Right ventricle myocardium inferior (tissue), 1 donor: ENCODE data around the gene NIPSNAP3A. TPM values are rescaled to one million over a fixed set of nuclear protein-coding genes. Genes with fewer than 3 reads are reported as not detected.
A peak's percentile ranks its signal among the peaks of the same experiment; 100 is the strongest.

Source experiments
- ATAC-seq: fragments of 200-7000 bp; cut with Tn5 transposase; one replicate; pipeline ENCODE4 v1.9.1; 2020; ENCODE audit warnings: mild to moderate bottlenecking, moderate library complexity
- DNase-seq: peaks from one replicate; pipeline ENCODE4 v3.0.0; 2021; ENCODE audit errors: missing footprints
- intact Hi-C: fragments of 100-400 bp; cut with DNase I; formaldehyde crosslinking; loops from one replicate; pipeline ENCODE4 v1.11.0; 2022
- total RNA-seq: library from RNA; stranded (reverse); fragmentation: NEBNext Ultra II Directional; extraction: Animal tissue kit (Norgen Biotek cat#: 25700); gene quantifications from one replicate; pipeline ENCODE4 v1.2.1, GENCODE V29; 2021
- donor health status: DM: no; HTN: yes; CAD: no; lungs with severe emphysema.

NIPSNAP3A gene
- total RNA-seq, 1 donor from 2014 or later, result 21.6 TPM

DNA sequence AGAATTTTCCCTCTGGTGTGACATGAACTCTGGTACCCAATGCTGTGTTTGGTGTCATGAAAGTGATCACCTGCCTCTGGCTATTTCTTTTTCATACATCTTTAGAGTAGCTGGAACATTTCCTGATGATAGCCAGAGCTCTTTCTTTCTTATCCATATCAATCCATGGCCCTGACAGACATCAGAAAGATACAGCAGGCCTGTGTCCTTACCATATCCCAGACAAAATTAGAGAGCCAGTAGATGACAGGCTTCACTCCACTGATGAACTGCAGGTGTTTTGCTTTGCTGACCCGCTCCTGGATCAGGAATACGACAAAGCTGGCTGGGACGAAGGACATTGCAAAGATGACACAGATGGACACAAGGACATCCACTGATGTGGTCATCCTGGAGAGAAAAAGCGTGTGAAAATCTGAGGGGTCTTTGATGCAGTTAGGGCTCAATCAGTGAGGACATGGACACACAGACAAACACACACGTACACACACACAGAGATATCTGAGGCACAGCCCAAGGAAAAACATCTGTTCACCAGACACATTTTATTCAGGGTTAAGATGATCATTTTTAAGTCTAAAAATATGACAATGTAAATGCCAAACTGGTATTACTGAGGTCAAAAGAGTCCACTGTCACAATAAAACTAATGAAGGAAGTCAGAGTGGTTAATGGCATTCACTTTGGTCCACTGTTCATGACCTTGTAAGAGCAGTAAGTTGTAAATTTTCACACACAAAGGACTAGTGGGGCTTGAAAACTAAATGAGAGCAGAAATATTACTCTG, 50.9 kb downstream of the NIPSNAP3A start:
- no peak for DNase-seq
- no peak for ATAC-seq
- intact Hi-C loops, result no loop called here

DNA sequence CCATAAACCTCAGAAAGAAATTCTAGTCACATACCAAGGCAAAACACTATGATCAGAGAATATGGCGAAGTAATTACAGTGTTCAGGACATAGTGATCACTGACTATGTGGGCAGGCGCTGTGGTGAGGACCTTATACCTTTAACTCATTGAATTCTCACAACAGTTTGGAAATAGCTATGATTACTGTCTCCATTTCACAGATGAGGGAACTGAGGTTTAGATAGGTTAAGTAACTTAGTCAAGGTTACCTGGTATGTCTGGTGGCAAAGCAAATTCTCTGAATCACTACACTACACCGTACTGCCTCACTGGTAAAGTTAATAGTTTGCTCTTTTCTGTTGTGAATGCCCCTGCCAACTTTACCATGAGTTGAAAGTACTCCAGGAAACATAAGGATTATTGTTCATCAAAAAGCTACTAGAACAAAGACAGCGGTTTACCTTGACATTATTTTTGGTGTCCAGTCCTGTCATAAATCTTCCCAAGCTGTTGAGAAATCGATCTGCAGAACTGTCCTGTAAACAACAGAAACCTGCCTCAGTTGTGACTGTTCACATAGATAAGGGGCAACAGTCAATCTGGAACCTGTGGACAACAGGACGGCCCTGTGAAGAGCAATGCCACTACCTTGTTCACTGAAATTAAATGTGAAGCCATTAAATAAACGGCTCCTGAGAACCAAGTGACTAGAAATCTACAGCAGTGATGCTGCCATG, 52.7 kb downstream of the NIPSNAP3A start:
- ATAC-seq, result no peak
- intact Hi-C loops, result loop anchor here (10.0 kb wide), 1 partner anchor 615 kb away; no protein-coding TSS in a partner anchor
- DNase-seq, result no peak

DNA sequence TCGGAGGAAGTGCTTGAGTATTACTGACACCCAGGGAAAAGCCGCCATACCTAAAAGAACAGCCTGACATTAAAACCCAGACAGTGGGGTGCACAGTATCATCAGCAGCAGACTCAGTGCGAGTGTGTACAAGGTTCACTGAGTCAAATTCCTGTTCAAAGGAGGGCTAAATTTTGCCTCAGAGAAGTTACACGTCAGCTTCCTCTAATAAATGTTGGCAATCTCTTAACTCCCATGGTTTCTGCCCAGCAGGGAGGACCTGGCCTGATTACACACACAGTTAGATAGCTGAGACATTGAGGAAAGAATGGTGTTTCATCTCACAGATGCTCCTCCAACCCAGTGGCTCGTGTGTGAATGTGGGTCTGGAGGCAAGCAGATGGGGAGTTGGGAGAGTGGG, 54.6 kb downstream of the NIPSNAP3A start:
- ATAC-seq (no peak), DNase-seq (no peak)
- intact Hi-C loops, result loop anchor here (10.0 kb wide), 1 partner anchor 613 kb away; no protein-coding TSS in a partner anchor

DNA sequence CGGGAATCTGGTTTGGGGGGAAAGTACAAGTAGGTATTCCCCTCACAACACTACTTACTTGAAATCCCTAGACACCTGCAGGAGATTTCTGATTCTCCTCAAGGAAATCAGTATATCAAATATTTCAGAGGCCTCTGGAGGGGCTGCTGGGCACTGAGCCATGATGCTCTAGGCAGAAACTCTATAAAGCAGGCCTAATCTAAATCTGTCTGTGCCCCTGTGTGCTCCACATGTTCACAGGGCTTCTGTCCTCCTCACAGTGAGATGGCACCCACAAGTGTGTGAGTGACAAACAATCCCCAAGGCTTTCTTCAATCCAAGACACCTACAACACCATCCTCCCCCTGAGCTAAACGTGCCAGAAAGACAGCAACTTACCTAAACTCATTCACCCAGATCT, 55.4 kb downstream of the NIPSNAP3A start:
- DNase-seq (no peak), ATAC-seq (no peak)
- intact Hi-C loops, result loop anchor here (10.0 kb wide), 1 partner anchor 612 kb away; no protein-coding TSS in a partner anchor

DNA sequence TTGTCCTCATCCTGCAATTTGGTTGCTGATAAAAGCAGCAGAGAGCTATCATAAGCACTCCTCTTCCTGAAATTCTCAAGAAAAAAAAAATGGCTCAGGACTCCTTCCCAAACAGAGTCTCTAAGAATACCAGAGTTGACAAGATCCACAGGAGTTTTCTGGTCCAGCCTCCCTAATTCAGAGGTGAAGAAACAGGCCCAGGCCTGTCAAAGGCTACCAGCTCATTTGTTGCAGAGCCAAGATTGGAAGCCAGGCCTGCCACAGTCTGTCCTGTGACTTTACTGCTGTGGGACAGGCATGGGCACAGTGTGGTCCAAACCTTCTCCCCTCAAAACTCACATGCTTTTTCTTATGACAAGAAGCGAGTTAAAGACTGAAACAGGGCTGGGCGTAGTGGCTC, 58.0 kb downstream of the NIPSNAP3A start:
- ATAC-seq, result no peak
- DNase-seq, result no peak
- intact Hi-C loops, result loop anchor here (10.0 kb wide), 1 partner anchor 609 kb away; no protein-coding TSS in a partner anchor

DNA sequence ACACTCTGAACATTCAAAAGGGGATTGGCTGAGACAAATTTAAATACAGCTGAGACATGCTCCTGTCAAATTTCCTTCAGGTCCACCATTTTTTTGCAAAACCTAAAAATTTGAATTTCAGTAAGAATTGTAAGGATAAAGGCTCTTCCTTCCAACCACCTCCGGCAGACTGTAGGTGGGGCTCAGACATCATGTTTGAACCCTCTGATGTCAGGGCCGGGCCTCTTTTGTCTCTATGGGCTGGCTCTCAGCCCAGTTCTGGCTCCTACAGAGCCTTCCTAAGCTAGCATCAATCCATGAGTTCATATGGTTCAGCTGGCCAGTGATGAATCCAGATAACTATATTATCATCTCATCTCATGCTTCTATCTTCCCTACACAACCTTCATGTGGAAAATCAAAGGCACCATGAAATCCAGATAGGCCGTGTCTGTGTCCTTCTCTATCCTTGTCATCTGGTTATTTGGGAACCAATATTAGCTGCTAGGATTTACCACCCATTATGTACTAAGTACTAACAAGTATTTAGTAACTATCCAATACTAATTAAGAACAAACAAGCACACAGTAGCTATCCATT, 60.6 kb downstream of the NIPSNAP3A start:
- intact Hi-C loops, result loop anchor here (10.0 kb wide), 1 partner anchor 607 kb away; no protein-coding TSS in a partner anchor

More for the DNA sequence above, 60.6 kb downstream of the NIPSNAP3A start:
- peak; percentile 34 for ATAC-seq
- no peak for DNase-seq

Other genes with a start within 250 kb of the NIPSNAP3A start
- not detected for gene OR13F1, start 243.4 kb upstream of the NIPSNAP3A start, total RNA-seq
- gene OR13C4, start 220.5 kb upstream of the NIPSNAP3A start, total RNA-seq, result not detected
- gene OR13C3, start 210.8 kb upstream of the NIPSNAP3A start, total RNA-seq, result not detected
- not detected for gene OR13C8, start 178.5 kb upstream of the NIPSNAP3A start, total RNA-seq
- not detected for gene OR13C5, start 148.3 kb upstream of the NIPSNAP3A start, total RNA-seq
- not detected for gene OR13C2, start 142.1 kb upstream of the NIPSNAP3A start, total RNA-seq
- not detected for gene OR13C9, start 129.5 kb upstream of the NIPSNAP3A start, total RNA-seq
- not detected for gene OR13D1, start 53.2 kb upstream of the NIPSNAP3A start, total RNA-seq
- 29.0 TPM for gene NIPSNAP3B, start 16.4 kb downstream of the NIPSNAP3A start, total RNA-seq
- gene ABCA1, start 180.5 kb downstream of the NIPSNAP3A start, total RNA-seq, result 12.6 TPM